Measurements from ENCODE around the gene SNX5.

GRCh38 chr20:18007534-18008292, 39.1 kb upstream of the SNX5 start:
- TF ChIP-seq, protein P1, sequence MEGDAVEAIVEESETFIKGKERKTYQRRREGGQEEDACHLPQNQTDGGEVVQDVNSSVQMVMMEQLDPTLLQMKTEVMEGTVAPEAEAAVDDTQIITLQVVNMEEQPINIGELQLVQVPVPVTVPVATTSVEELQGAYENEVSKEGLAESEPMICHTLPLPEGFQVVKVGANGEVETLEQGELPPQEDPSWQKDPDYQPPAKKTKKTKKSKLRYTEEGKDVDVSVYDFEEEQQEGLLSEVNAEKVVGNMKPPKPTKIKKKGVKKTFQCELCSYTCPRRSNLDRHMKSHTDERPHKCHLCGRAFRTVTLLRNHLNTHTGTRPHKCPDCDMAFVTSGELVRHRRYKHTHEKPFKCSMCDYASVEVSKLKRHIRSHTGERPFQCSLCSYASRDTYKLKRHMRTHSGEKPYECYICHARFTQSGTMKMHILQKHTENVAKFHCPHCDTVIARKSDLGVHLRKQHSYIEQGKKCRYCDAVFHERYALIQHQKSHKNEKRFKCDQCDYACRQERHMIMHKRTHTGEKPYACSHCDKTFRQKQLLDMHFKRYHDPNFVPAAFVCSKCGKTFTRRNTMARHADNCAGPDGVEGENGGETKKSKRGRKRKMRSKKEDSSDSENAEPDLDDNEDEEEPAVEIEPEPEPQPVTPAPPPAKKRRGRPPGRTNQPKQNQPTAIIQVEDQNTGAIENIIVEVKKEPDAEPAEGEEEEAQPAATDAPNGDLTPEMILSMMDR (IDR thresholded peaks at IDR 0.05), result no peak
- TF ChIP-seq POLR2A (IDR thresholded peaks at IDR 0.05), result no peak

All from prostate gland (tissue), 2 donors.